ENCODE measurements around the gene GDPD1.

DNA sequence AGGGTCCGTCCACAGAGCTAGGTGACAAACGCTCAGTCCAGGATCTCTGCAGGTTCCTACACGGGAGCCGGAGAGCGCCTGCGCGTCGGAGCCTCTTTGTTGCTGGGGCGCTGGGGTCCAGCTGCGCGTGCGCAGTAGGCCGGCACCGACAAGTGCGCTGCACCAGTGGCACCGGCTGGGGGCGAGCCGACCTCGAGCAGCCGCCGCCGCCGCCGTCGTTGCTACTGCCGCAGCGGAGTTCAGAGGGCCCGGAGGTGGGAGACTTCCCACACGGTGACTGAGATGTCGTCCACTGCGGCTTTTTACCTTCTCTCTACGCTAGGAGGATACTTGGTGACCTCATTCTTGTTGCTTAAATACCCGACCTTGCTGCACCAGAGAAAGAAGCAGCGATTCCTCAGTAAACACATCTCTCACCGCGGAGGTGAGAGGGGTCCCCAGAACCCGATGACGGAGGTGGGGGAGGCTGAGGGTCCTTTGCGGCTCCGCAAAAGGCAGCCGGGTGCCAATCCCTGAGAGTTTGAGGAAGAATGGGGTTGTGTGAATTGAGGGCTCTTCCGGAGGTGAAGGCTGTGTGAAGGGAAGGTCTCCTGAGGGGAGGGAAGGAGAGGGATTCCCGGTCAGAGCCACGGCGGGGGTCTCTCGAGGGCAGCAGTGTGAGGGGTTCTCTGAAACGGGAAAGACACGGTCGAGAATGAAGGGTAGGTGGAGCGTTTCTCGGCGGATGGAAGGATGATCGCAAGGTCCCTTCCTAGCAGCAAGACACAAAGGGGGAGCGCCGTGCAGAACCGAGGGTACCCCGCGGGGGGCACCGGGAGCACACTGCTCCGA, at the start of gene GDPD1:
- TF ChIP-seq POLR2A (IDR thresholded peaks at IDR 0.05; ENCODE audit: low read depth, low read length) (no peak), POLR2AphosphoS5 (IDR thresholded peaks at IDR 0.05; ENCODE audit: low read depth, low read length) (no peak), TAF1 (IDR thresholded peaks at IDR 0.05; ENCODE audit: borderline replicate concordance, low read depth, low read length) (no peak)

Measured in GM12892 (cell line).